Activated CD8-positive, alpha-beta memory T cell treated with anti-CD3 and anti-CD28 coated beads, Interleukin-2, amount 50 U/mL, for 4 hours (primary cell): Measurements from ENCODE around the gene SEC14L1.

Experiments
- DNase-seq: peaks from one replicate; pipeline ENCODE4 v3.0.0-alpha.2; 2020

SEC14L1 gene

DNA sequence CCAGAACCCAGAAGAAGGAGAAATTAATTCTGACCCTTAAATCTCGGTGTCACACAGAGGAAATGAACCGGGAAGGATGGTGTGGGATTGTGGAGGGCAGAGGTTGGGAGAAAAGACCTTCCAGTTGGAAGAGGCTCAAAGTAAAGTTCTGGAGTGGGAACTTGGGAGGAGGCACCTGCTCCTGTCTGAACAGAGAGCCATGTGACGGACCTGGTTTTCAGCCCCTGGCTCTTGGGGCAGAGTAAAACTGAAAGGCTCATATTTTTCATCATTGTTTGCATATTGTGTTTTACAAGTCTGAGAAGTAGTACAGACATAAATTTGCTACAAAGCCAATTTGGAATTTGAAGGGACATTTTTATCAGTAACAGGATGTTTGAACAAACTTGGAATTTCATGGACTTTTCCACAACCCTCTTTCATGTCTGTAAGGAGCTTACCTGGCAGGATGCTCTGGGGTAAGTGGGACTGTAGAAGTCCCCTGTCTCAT, 24.4 kb upstream of the SEC14L1 start:
- DNase-seq, result no peak

DNA sequence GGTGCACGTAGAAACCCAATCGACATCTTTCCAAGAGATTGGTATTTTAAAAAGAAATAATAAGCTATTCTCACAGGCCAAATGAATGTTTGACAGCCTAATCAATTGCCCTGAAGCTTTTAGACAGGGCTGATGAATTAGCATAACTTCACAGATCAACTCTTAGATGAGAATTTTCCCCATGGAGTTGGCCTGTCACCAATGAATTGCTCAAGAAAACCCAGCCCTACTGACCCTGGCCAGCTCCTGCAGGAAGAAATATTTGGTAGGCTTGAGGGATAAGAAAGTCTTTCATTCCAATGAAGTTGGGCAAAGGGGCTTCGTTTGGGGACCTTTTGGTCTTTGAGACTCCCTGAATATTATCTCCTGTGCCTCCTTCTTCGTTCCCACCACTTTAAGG, 23.4 kb upstream of the SEC14L1 start:
- no peak for DNase-seq

DNA sequence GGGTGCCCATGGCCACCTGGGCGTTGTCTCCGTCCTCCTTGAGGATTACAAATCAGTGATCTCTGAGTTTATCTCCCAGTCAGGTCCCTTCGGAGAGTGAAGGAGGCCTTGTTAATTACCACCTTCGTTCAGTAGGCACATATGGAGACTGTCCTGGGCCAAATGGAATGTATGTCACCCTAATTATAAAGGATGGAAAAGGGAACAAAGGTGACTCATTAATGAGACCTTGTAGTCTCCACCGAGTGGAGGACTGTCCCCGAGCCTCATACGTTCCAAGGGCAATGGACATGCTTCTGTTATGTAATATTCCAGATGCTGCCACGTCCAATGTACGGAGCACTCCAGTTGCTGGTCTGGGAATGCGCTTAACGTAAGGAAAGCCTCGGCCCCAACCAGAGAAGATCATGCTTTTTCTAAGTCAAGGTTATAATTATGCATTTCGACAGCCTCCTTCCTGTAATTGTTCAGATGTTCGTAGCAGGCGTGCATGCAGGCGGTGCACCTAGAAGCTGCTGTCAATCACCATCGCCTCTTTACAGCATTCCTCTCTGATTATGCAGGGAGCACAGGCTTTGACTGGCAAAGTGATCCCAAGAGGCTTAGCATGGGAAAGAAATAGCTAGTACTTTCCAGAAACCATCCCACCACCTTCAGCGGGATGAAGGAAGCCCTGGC, 22.4 kb upstream of the SEC14L1 start:
- DNase-seq, result no peak

DNA sequence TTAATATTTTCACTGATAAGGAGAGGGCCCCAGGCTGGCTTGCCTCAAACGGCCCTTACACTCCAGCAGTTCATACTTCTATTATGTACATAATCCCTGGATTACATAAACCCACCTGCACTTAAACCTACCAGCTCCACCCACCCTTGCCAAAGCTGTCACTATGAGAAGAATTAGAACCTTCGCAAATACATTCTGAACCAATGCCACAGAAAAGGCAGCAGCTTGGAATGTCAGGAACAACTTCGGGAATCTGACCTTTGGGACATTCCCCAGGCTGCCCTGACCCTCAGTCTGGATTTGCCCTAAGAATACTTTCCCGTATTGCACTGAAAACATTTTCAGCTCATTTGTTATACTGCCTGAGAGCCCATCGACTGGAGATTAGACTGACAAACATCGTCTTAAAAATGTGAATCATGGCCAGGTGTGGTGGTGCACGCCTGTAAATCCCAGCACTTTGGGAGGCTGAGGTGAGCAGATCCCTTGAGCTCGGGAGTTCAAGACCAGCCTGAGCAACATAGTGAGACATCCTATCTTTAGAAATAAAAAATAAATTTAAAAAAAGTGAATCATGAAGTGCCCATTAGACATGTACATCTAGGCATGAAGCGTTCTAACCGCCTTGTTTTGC, 21.0 kb upstream of the SEC14L1 start:
- no peak for DNase-seq

DNA sequence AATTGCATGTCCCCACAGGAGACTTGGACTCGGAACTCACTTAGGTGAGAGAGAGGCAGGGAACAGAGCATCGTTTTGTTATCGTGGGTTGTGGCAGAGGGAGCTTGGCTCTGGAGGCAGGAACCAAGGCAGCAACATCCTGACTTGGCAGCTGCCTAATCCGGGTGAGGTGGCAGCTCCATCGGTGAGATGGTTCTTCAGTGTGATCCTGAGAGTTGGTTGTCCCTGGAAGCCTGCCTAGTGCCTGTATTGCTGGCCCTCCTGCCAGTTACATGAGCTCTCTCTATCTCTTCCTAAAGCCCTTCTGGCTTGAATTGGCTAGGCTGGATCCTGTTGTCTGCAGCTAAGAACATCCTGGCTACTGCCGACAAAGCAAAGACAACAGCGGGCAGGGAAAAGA, 19.9 kb upstream of the SEC14L1 start:
- DNase-seq, result no peak

DNA sequence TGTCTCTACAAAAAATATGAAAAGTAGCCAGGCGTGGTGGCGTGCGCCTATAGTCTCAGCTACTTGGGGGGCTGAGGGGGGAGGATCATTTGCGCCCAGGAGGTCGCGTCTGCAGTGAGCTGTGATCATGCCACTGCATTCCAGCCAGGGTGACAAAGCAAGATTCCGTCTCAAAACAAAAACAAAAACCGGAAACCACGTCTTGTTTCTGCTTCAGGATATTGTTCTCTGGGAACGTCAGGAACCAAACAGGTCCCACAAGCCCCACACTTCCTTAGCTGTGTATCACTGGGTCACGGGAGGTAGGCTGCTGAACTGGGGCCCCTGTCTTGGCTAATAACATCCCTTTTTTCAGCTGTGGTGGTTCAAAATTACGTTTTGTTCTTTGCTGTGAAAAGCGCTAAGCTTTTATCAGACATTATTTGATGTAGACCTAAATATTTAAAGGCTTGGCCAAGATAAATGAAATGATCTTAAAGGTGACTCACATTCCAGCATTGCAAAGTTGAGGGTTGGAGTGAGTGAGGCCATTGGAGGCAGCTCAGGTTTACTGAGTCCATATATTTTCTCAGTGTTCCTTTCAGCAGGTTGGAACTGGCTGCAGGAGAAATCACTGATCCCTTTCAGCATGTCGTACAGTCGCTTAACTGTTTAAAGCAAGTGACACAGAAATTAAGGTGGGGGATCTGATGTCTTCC, 16.4 kb upstream of the SEC14L1 start:
- DNase-seq, result no peak

DNA sequence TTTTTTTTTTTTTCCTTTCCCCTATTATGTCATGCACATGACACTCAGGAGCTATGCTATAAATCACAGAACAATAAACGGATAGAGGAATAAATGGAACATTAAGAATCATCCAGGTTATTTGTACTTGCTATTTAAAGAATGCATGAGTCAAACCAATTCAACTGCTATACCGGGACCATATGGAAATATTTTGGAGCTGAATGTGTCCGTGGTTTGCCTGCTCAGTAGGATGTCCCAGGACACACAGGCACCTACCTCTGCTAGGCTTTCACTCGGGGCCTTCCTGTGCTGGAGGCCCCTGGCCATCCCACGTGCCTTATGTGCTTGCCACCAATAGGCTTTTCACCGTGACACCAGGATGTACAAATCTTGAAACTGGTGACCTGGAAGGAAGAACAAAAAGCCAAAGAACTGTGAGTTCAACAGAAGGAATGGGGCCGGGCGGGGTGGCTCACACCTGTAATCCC, 15.3 kb upstream of the SEC14L1 start:
- DNase-seq, result no peak

DNA sequence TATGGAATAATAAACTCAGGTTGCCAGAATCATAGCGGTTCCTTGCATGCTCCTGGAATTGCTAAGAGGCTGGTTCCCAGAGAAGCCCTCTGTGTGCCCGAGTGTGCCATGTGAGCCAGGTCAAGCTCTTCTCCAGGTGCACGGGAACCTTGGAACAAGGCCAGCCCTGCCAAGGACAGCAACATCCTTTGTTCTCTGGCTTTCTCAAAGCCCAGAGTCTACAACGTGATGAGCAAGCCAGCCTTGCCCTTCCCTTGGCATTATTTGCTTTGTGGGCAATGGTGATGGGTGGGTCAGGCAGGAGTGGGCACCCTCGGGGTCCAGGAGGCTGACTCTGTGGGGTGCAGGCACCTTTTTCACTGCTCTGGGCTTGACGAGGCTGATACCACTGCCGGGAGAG, 14.2 kb upstream of the SEC14L1 start:
- no peak for DNase-seq

DNA sequence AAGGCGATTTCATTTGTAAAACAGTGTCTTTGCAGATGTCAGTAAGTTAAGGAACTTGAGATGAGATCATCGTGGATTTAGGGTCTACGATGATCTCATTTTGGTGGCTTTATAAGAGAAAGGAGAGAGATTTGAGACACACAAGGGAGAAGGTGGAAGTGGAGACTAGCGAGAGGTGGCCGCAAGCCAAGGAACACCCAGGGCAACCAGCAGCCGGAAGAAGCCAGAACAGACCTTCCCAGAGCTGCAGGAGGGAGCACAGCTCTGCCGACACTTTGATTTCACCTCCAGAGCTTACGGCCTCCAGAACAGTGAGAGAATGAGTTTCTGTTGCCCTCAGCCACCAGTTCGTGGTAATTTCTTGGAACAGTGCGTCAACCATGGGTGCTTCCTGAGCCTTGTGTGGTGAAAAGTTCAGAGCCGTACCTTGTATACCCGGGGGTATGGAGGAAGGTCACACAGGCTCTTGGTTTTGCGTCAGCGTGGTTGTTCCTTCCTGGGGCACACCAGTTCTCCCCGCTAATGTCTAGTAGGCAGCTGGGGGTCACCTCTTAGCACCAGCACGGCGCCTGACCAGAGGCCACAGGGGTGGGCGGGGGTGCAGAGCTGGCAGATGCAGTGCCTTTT, 12.9 kb upstream of the SEC14L1 start:
- DNase-seq, result peak; percentile 64

DNA sequence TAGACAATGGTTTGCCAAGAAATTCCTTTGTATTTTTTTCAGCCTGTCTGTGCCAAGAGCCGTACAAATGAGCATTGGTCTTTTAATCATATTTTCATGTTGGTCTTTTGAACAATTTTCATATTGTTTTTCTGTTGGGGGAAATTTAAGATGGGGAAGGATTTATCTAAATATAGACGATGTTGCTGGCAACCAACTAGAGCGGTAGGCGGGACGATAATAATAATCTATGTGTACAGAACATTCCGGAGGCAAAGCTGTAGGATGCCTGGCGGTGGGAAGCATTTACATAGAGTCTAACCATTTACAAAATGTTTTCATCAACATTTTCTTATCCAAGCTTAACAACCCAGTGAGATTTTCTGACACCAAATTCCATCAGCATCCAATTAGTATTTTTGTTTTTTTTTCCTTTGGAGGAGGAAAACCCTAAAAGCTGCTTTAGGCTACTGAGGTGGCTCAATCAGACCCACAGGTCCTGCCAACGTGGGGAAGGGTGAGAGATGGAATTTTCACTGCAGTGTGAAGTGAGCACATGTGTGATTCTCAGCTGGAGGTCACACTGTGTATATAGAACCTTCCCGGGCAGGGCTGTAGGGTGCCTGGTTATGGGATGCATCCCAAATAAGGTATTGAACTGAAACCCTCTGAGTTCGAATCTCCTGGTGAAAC, 11.7 kb upstream of the SEC14L1 start:
- no peak for DNase-seq

DNA sequence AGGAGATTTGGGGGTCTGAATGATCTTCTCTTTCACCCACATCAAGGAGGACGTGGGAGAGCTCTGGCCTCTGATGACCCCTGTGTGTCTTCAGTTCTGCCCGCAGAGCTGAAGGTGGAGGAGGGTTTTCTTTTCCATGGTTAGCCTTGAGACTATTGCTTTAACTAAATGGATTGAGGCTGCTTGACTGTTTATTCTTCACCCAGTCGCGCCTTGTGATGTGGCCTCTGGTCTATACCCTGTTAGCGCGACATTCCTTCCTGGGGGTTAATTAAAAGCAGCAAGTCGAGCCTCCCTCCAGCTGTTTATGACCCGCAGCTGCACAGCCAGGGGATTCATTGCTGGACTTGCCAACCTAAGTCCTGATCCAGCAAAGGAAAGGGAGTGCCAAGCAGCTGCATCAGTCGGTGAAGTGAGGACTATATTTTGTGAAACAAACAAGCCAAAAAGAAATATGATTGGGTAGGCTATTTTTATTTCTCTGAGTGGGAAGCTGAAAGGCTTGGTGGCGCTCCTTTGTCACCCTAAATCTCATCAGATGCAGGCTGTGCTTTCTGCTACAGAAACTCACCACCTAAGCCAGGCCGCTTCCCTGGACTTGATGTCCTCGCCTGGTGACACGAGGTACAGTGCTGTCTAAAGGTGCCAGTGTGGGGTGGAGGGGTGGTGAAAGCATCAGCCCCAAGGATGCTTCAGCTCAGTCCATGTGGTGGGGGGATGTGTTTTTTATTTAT, 11.0 kb upstream of the SEC14L1 start:
- DNase-seq, result no peak

DNA sequence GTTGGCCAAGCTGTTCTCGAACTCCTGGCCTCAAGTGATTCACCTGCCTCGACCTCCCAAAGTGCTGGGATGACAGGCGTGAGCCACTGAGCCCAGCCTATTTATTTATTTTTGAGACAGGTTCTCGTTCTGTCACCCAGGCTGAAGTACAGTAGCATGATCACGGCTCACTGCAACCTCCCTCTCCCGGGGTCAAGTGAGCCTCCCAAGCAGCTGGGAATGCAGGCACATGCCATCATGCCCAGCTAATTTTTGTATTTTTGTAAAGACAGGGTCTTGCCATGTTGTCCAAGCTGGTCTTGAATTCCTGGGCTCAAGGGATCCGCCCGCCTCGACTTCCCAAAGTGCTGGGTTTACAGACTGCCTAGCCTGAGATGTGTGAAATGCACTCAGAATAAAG, 10.2 kb upstream of the SEC14L1 start:
- no peak for DNase-seq

DNA sequence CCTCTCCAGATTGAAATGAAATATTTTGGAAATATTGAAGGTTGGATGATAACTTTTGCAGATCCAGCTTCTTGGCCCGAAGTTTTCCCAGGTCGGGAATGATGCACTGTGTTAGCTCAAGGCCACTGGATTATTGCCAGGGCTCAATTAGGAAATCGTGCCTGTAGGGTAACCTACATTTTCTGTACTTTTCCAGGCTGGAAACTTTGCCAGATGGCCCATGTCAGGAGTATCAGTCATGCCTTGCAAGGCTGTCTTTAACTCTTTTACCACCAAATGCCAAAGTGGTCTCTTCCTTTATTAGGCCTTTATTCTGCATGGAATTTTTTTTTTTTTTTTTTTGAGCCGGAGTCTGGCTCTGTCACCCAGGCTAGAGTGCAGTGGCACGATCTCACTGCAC, 8.9 kb upstream of the SEC14L1 start:
- DNase-seq, result no peak

DNA sequence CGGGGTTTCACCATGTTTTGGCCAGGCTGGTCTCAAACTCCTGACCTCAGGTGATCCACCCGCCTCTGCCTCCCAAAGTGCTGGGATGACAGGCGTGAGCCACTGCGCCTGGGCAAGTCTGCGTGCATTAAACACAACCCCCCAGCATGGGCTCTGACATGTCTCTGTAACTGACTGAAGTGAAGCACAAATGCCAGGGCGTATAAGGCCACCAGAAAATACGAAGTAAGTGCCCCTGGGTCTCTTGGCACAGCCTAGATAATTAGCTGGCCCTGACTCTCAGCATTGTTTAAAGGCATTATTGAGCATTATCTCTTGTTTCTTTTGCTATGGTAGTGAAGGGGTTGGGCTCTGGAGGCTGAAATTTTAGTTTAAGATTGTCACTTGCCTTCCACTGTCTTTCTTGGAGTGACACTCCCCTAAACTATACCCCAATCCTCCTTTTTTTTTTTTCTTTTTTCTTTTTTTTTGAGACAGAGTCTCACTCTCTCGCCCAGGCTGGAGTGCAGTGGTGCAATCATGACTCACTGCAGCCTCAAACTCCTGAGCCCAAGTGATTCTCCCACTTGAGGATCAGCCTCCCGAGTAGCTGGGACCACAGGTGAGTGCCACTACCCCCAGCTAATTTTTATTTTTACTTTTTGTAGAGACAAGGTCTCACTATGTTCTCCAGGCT, 8.2 kb upstream of the SEC14L1 start:
- DNase-seq, result no peak

DNA sequence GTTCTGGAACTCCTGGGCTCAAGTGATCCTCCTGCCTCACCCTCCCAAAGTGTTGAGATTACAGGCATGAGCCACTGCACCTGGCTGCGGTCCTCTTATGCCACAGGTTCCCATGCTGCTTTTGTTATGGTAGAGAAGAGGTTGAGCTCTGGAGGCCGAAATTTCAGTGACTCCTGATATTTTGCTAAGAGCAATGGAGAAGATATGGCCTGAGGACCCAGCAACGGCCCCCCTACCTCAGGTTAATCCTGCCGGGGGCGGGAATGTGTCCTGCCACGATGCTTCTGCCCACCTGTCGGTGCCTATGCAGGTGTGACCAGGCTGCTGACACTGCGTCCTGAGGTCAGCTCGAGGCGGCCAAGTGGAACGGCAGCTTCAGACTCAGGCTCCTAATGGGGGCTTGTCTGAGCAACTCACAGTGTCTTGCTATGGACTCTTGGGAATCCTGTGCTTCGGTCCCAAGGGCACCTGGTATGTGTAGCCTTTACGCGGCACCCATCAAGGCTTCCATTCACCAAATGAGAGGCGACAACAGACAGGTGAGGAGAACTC, 7.6 kb upstream of the SEC14L1 start:
- no peak for DNase-seq

DNA sequence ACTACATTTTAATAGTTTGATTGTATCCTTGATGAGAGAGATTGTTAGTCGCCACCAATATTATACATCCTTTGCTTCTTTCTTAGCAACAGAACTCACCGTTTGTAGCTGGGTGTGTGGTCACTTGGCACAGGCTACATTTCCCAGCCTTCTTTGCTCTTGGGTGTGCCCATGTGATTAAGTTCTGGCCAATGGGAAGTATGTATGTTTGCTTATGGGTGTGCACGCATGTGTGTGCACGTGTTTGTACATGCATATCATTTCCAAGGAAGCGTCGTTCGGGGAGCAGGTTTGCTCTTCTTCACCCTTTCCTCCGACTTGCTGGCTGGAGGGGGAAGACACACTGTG, 4.4 kb upstream of the SEC14L1 start:
- no peak for DNase-seq

DNA sequence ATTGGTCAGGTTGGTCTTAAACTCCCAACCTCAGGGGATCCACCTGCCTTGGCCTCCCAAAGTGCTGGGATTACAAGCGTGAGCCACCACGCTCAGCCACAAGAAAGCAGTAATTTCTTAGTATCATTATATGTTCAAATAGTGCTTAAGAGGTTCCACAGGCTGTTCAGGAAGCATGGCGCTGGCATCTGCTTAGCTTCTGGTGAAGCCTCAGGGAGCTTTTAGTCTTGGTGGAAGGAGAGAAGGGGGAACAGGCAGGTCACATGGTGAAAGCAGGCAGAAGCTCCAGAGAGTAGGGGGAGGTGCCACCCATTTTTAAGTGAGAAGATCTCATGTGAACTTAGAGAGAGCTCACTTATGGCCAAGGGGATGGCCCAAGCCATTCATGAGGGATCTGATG, 3.7 kb upstream of the SEC14L1 start:
- no peak for DNase-seq

DNA sequence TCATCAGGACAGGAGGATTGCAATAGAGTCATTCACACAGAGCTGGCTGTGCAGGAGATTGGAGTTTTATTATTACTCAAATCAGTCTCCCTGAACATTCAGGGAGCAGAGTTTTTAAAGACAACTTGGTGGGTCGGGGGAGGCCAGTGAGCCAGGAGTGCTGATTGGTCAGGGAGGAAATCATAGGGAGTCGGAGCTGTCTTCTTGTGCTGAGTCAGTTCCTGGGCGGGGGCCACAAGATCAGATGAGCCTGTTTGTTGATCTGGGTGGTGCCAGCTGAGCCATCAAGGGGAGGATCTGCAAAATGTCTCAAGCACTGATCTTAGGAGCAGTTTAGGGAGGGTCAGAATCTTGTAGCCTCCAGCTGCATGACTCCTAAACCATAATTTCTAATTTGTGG, 2.9 kb upstream of the SEC14L1 start:
- DNase-seq, result peak; percentile 51

DNA sequence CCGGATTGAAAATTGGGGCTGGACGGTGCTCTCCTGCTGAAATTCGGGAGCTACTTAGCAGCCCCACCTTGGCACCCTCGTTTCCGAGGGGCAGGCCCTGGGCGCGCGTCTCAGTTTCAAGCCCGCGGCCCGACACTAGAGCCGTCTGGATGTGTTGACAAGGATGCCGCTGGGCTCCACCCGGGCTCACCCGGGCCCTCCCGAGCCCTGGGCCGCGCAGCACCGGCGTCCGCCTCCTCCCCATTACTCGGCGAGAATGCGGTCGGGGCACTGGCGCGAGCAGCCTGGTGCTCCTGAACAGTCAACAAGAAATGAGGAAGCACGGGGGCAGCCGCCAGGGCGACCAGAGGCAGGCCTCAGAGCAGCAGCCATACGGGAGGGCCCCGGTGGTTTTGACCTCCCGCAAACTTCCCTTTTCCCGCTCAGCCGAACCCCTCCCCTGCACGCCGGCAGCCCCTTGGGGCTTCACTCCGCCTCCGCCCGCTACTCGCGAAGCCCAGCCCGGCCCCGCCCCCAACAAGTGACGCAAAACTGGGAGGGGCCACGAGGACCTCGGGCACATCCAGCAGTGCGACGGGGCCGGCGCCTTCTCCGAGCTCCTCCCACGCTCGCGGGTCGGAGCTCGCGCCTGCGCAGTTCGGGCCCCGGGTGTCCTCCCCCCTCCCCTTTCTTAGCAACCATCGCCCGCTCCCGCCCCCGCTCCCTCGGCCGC, 447 bp upstream of the SEC14L1 start:
- DNase-seq, result peak; percentile 100

DNA sequence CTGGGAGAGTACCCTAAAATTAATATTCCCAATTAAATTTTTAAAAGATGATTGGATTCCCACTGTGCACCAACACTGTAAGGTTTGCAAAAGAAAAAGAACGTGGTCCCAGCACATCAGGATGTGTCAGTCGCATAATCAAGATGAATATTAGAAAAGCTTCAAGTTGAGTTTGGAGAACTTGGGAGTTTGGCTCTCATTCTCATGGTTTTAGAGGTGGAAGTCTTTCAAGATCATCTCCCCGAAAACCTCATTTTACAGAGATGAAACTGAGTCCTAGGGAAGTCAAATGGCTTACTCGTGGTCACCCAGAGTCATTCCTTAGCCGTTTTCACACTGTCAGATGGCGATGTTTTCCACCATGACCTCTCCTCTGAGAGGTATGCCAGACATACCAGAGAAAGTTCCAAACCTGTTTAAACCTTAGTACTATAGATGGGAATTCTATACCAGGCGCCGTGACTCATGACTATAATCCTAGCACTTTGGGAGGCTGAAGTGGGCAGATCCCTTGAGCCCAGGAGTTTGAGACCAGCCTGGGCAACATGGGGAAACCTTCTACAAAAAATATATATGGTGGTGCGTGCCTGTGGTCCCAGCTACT, 1.2 kb downstream of the SEC14L1 start:
- DNase-seq, result no peak
